SK-N-SH (cell line): Measurements from ENCODE around the gene RAPGEF4. TPM values are rescaled to one million over a fixed set of nuclear protein-coding genes. Genes with fewer than 3 reads are reported as not detected.

Source experiments
- CTCF ChIA-PET: fragments of 300-600, 350-600 bp; formaldehyde crosslinking; extraction: SDS; loops from one replicate; lab custom pipeline; 2021; lab: Yijun Ruan, JAX
- POLR2A ChIA-PET: fragments of 350-600 bp; sonication (Branson Sonifier 250); formaldehyde crosslinking; extraction: SDS; loops from one replicate; lab custom pipeline; 2020; ENCODE audit warnings: antibody characterized with exemption, inconsistent platforms; lab: Yijun Ruan, JAX
- DNase-seq: peaks from one replicate; pipeline ENCODE4 v3.0.0; 2012
- H2AFZ ChIP-seq: fragments of 200-600 bp; sonication (generic); 2 replicates; pipeline ENCODE4 v1.8.1; 2016; ENCODE audit warnings: antibody characterized with exemption, mild to moderate bottlenecking, low read depth
- H3F3A ChIP-seq: fragments of 200-600 bp; sonication (generic); replicated peaks from 2 replicates; pipeline ENCODE3; 2016; ENCODE audit warnings: antibody characterized with exemption, mild to moderate bottlenecking; ENCODE audit not compliant: insufficient read depth
- H3K27ac ChIP-seq, 2 experiments: fragments of 200-500 bp in 1 of 2; fragments of 200-600 bp in 1 of 2; sonication (Bioruptor generic) in 1 of 2; sonication (generic), shearing (Covaris generic) in 1 of 2; 2 replicates each; pipeline versions ENCODE4 v1.5.1 to v1.6.1; 2014 to 2016; ENCODE audit warnings: low read depth in 2 of 2, inconsistent platforms in 1 of 2, low read length in 1 of 2, mild to moderate bottlenecking in 1 of 2, mixed read lengths in 1 of 2
- H3K27me3 ChIP-seq: fragments of 200-600 bp; sonication (generic), shearing (Covaris generic); 2 replicates; pipeline ENCODE4 v1.6.1; 2016; ENCODE audit warnings: mixed run types; ENCODE audit not compliant: insufficient read depth
- H3K36me3 ChIP-seq, 2 experiments: fragments of 200-500 bp in 1 of 2; fragments of 200-600 bp in 1 of 2; sonication (Bioruptor generic) in 1 of 2; sonication (generic) in 1 of 2; replicated peaks in 1 of 2; 2 replicates each; pipeline versions ENCODE3 to v1.5.1; 2014 to 2016; ENCODE audit warnings: low read length in 1 of 2, mild to moderate bottlenecking in 1 of 2; ENCODE audit not compliant: insufficient read depth in 2 of 2, control insufficient read depth in 1 of 2
- H3K4me1 ChIP-seq, 2 experiments: fragments of 200-500 bp in 1 of 2; fragments of 200-600 bp in 1 of 2; sonication (Bioruptor generic) in 1 of 2; sonication (generic), shearing (Covaris generic) in 1 of 2; 2 replicates each; pipeline versions ENCODE4 v1.5.1 to v1.6.1; 2014 to 2016; ENCODE audit warnings: low read depth in 1 of 2, low read length in 1 of 2, mixed run types in 1 of 2; ENCODE audit not compliant: insufficient read depth in 2 of 2, control insufficient read depth in 1 of 2
- H3K4me2 ChIP-seq: fragments of 200-600 bp; sonication (generic), shearing (Covaris generic); 2 replicates; pipeline ENCODE4 v1.6.1; 2017; ENCODE audit warnings: mixed run types
- H3K4me3 ChIP-seq, 2 experiments: fragments of 200-500 bp in 1 of 2; fragments of 200-600 bp in 1 of 2; sonication (Bioruptor generic) in 1 of 2; sonication (generic), shearing (Covaris generic) in 1 of 2; 2 replicates each; pipeline versions ENCODE4 v1.5.1 to v1.8.1; 2014 to 2016; ENCODE audit warnings: low read depth in 2 of 2, inconsistent platforms in 1 of 2, low read length in 1 of 2, mild to moderate bottlenecking in 1 of 2, mixed read lengths in 1 of 2, moderate library complexity in 1 of 2
- H3K79me2 ChIP-seq: fragments of 200-600 bp; sonication (generic); 2 replicates; pipeline ENCODE4 v1.8.1; 2017; ENCODE audit warnings: mild to moderate bottlenecking; ENCODE audit not compliant: insufficient read depth
- H3K9ac ChIP-seq: fragments of 200-600 bp; sonication (generic); 2 replicates; pipeline ENCODE4 v1.6.1; 2017; ENCODE audit warnings: mixed run types
- H3K9me2 ChIP-seq: fragments of 200-600 bp; sonication (generic); 2 replicates; pipeline ENCODE4 v1.6.1; 2017; ENCODE audit warnings: mixed run types
- H3K9me3 ChIP-seq: fragments of 200-600 bp; sonication (generic); 2 replicates; pipeline ENCODE4 v1.6.1; 2017; ENCODE audit warnings: mixed run types, mild to moderate bottlenecking, moderate library complexity
- H4K20me1 ChIP-seq: fragments of 200-600 bp; sonication (generic); 2 replicates; pipeline ENCODE4 v1.6.1; 2017; ENCODE audit warnings: mild to moderate bottlenecking, mixed run types; ENCODE audit not compliant: insufficient read depth
- CHD2 ChIP-seq: fragments of 150-350 bp; IDR thresholded peaks from 2 replicates; pipeline ENCODE4 v1.6.1; 2018; ENCODE audit warnings: low read length; ENCODE audit not compliant: partially characterized antibody
- EZH2phosphoT487 ChIP-seq: fragments of 200-600 bp; sonication (generic); IDR thresholded peaks from 2 replicates; pipeline ENCODE4 v1.6.1; 2017; ENCODE audit warnings: low read depth, mixed run types, mild to moderate bottlenecking, antibody characterized with exemption, moderate library complexity, borderline replicate concordance
- NRF1 ChIP-seq: IDR thresholded peaks from 2 replicates; pipeline ENCODE4 v1.6.1; 2012; ENCODE audit warnings: low read depth, mild to moderate bottlenecking, low read length
- POLR2AphosphoS5 ChIP-seq: IDR thresholded peaks from 2 replicates; pipeline ENCODE4 v1.6.1; 2012; ENCODE audit warnings: low read depth, low read length
- RCOR1 ChIP-seq: fragments of 150-350 bp; IDR thresholded peaks from 2 replicates; pipeline ENCODE4 v1.6.1; 2017; ENCODE audit warnings: antibody characterized with exemption, low read length
- RFX5 ChIP-seq: IDR thresholded peaks from 2 replicates; pipeline ENCODE4 v1.6.1; 2012; ENCODE audit warnings: mild to moderate bottlenecking, improper control_type of control experiment, low read length
- TAF1 ChIP-seq: IDR thresholded peaks from 2 replicates; pipeline ENCODE4 v1.6.1; 2012; ENCODE audit warnings: low read depth, mild to moderate bottlenecking, low read length, moderate library complexity, borderline replicate concordance
- TCF12 ChIP-seq: IDR thresholded peaks from 2 replicates; pipeline ENCODE4 v1.4.0; 2012
- YY1 ChIP-seq: IDR thresholded peaks from 2 replicates; pipeline ENCODE4 v1.4.0; 2012; ENCODE audit warnings: low read depth, mild to moderate bottlenecking
- ZBTB33 ChIP-seq: IDR thresholded peaks from 2 replicates; pipeline ENCODE4 v1.4.0; 2012; ENCODE audit warnings: low read depth, borderline replicate concordance
- WGBS: methylation state at CpG from one replicate; pipeline ENCODE4 v1.1.6; 2017; ENCODE audit warnings: low lambda C conversion rate; 5-methylcytosine and 5-hydroxymethylcytosine counted together
- polyA plus RNA-seq, 3 experiments: library from polyadenylated mRNA; depleted of rRNA; stranded (reverse); fragments of >200 nt; gene quantifications; 2 replicates each; pipeline ENCODE4 v1.2.3, GENCODE V29; 2012
- TF ChIP-seq, protein P1 (sequence below): fragments of 200-600 bp; sonication (generic); IDR thresholded peaks from 2 replicates; pipeline ENCODE4 v1.6.1; 2017; ENCODE audit warnings: antibody characterized with exemption, mild to moderate bottlenecking, moderate library complexity
- TF ChIP-seq, protein P2 (sequence below): IDR thresholded peaks from 2 replicates; pipeline ENCODE4 v1.4.0; 2012; ENCODE audit warnings: low read depth, borderline replicate concordance
- TF ChIP-seq, protein P3 (sequence below): fragments of 150-350 bp; IDR thresholded peaks from 2 replicates; pipeline ENCODE4 v1.6.1; 2017; ENCODE audit warnings: antibody characterized with exemption, low read length, low read depth, borderline replicate concordance

RAPGEF4 gene
- polyA plus RNA-seq, 1 of the 3 experiments (the other 2 are of a cell fraction) = 0.30 TPM

GRCh38 chr2:172739661-172740266 lies 4.1 kb downstream of the RAPGEF4 start:
- Histone ChIP-seq H3K9me2 (no peaks in the 10 kb centered on the region), H3K4me1 (peaks cover 0 to 10% of the 10 kb centered on the region in 2 experiments; a peak in 2 of 4 replicates), H4K20me1 (no peaks in the 10 kb centered on the region)
- CTCF ChIA-PET = no interaction called here
- TF ChIP-seq, protein P1, sequence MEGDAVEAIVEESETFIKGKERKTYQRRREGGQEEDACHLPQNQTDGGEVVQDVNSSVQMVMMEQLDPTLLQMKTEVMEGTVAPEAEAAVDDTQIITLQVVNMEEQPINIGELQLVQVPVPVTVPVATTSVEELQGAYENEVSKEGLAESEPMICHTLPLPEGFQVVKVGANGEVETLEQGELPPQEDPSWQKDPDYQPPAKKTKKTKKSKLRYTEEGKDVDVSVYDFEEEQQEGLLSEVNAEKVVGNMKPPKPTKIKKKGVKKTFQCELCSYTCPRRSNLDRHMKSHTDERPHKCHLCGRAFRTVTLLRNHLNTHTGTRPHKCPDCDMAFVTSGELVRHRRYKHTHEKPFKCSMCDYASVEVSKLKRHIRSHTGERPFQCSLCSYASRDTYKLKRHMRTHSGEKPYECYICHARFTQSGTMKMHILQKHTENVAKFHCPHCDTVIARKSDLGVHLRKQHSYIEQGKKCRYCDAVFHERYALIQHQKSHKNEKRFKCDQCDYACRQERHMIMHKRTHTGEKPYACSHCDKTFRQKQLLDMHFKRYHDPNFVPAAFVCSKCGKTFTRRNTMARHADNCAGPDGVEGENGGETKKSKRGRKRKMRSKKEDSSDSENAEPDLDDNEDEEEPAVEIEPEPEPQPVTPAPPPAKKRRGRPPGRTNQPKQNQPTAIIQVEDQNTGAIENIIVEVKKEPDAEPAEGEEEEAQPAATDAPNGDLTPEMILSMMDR = no peak
- TF ChIP-seq, protein P2, sequence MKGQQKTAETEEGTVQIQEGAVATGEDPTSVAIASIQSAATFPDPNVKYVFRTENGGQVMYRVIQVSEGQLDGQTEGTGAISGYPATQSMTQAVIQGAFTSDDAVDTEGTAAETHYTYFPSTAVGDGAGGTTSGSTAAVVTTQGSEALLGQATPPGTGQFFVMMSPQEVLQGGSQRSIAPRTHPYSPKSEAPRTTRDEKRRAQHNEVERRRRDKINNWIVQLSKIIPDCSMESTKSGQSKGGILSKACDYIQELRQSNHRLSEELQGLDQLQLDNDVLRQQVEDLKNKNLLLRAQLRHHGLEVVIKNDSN = no peak
- TF ChIP-seq ZBTB33 (no peak), CHD2 (no peak), RCOR1 (no peak), YY1 (no peak), TCF12 (no peak), EZH2phosphoT487 (no peak)
- TF ChIP-seq, protein P3, sequence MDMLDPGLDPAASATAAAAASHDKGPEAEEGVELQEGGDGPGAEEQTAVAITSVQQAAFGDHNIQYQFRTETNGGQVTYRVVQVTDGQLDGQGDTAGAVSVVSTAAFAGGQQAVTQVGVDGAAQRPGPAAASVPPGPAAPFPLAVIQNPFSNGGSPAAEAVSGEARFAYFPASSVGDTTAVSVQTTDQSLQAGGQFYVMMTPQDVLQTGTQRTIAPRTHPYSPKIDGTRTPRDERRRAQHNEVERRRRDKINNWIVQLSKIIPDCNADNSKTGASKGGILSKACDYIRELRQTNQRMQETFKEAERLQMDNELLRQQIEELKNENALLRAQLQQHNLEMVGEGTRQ = no peak
- TF ChIP-seq, all 33 proteins: peak for 0
- Histone ChIP-seq H3K9me3 (no peaks in the 10 kb centered on the region), H3K79me2 (no peaks in the 10 kb centered on the region), H3K4me2 (no peak overlapping the region), H3F3A (no peaks in the 10 kb centered on the region), H2AFZ (no peak overlapping the region), H3K27me3 (peaks cover 15% of the 10 kb centered on the region), H3K36me3 (no peaks in the 10 kb centered on the region), H3K27ac (no peak overlapping the region), H3K9ac (no peak overlapping the region), H3K4me3 (no peak overlapping the region)
- 73% methylated on average over 7 of the region's 7 CpGs for WGBS
- POLR2A ChIA-PET = no interaction called here
- no peak for DNase-seq

GRCh38 chr2:172740856-172741255 lies 5.2 kb downstream of the RAPGEF4 start:
- peaks cover 15% of the 10 kb centered on the region for H3K27me3 ChIP-seq
- H3K4me2 ChIP-seq = no peak overlapping the region
- H3K79me2 ChIP-seq = no peaks in the 10 kb centered on the region
- no peak for DNase-seq
- H3K9ac ChIP-seq = no peak overlapping the region
- H3K9me2 ChIP-seq = no peaks in the 10 kb centered on the region
- H3K4me3 ChIP-seq = no peak overlapping the region
- 53% methylated on average over 5 of the region's 5 CpGs for WGBS
- H3K4me1 ChIP-seq = peaks cover 0 to 10% of the 10 kb centered on the region in 2 experiments; a peak in 2 of 4 replicates
- no peaks in the 10 kb centered on the region for H3F3A ChIP-seq
- no peaks in the 10 kb centered on the region for H3K36me3 ChIP-seq
- TF ChIP-seq RFX5 (no peak), CHD2 (no peak), NRF1 (no peak), POLR2AphosphoS5 (no peak), TAF1 (no peak), YY1 (no peak), TCF12 (no peak)
- TF ChIP-seq, protein P2 = no peak
- TF ChIP-seq, protein P1 = no peak
- H2AFZ ChIP-seq = no peak overlapping the region
- H3K27ac ChIP-seq = no peak overlapping the region
- ChIA-PET CTCF (no interaction called here), POLR2A (no interaction called here)
- no peaks in the 10 kb centered on the region for H4K20me1 ChIP-seq
- no peaks in the 10 kb centered on the region for H3K9me3 ChIP-seq
